Measurements from ENCODE around the gene TUBB. TPM values are rescaled to one million over a fixed set of nuclear protein-coding genes. Genes with fewer than 3 reads are reported as not detected.

Gene TUBB

DNA sequence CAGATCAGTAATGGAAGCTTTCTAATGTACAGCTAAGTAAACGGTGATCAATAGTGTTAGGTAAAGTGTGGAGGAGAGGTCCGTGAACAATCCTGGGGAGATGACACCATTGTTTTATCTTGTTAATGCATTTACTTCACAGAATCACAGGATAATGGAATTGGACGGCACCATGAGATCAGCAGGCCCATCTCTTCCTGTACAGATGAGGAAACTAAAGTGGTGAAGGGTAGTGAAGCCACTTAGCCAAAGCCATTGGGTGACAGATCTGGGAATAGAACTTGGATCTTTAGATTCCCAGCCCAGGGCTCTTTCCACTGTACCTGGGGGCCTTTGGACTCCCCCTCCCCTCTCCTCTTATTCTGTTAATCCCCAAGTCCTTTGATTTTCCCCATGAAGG lies 50.4 kb downstream of the TUBB start:
- H3K4me1 ChIP-seq (ENCODE audit: control insufficient read depth, insufficient read depth, low read length), result peaks cover 25% of the 10 kb centered on the region
- H3K4me2 ChIP-seq (ENCODE audit: low read length), result no peak overlapping the region
- peak overlapping the region; percentile 79 for H3K9ac ChIP-seq (ENCODE audit: low read depth, low read length)
- H3K27me3 ChIP-seq (ENCODE audit: control insufficient read depth, insufficient read depth, low read length), result no peaks in the 10 kb centered on the region
- no peaks in the 10 kb centered on the region for H3K9me3 ChIP-seq (replicated peaks; ENCODE audit: low read length)
- no peaks in the 10 kb centered on the region for H3K36me3 ChIP-seq (ENCODE audit: insufficient read depth, low read length)
- no peak overlapping the region for H3K4me3 ChIP-seq (ENCODE audit: low read length)

DNA sequence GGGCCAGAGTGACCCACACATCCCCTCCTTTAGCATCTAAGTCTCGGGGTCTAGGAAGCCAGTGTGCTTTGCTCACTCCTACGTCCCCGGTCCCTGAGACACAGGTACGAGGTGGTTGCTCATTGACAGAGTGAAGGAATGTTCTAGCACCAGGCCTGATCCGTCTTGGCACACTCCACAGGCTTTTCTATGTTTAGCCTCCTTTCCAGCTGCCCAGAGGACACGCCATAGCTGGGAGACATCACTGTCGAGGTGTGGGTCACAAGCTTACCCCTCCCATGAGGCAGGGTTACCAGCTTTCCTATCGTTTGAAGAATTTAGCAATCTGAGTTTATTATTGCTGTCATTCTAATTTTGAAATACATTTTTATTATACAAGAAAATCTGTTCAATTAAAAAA lies 54.5 kb downstream of the TUBB start:
- H3K4me1 ChIP-seq (ENCODE audit: control insufficient read depth, insufficient read depth, low read length), result peaks cover 28% of the 10 kb centered on the region
- H3K9me3 ChIP-seq (replicated peaks; ENCODE audit: low read length), result no peaks in the 10 kb centered on the region
- H3K9ac ChIP-seq (ENCODE audit: low read depth, low read length), result no peak overlapping the region
- no peaks in the 10 kb centered on the region for H3K36me3 ChIP-seq (ENCODE audit: insufficient read depth, low read length)
- no peak overlapping the region for H3K4me2 ChIP-seq (ENCODE audit: low read length)
- no peaks in the 10 kb centered on the region for H3K27me3 ChIP-seq (ENCODE audit: control insufficient read depth, insufficient read depth, low read length)
- no peak overlapping the region for H3K4me3 ChIP-seq (ENCODE audit: low read length)

Small RNA genes within 50 kb of the gene (small RNA-seq; reads per million reads assigned to genes)
- gene RF00019, result not detected
- gene RN7SL353P, result not detected
